Activated CD8-positive, alpha-beta T cell treated with anti-CD3 and anti-CD28 coated beads for 36 hours (primary cell): ENCODE results near the gene ZNF444. TPM values are rescaled to one million over a fixed set of nuclear protein-coding genes. Genes with fewer than 3 reads are reported as not detected.
A peak's percentile ranks its signal among the peaks of the same experiment; 100 is the strongest.

Source experiments
- ATAC-seq: fragments of 200-7000 bp; cut with Tn5 transposase; one replicate; pipeline ENCODE4 v1.10.0; 2021; ENCODE audit warnings: mild to moderate bottlenecking, moderate library complexity
- CTCF ChIA-PET: fragments of 350-600 bp; sonication (Branson Sonifier 250); formaldehyde crosslinking; loops from one replicate; lab custom pipeline; 2021; ENCODE audit warnings: antibody characterized with exemption; lab: Charles Lee
- POLR2A ChIA-PET: fragments of 350-600 bp; sonication (Branson Sonifier 250); formaldehyde crosslinking; loops from one replicate; lab custom pipeline; 2021; ENCODE audit warnings: antibody characterized with exemption; lab: Charles Lee
- DNase-seq: peaks from one replicate; pipeline ENCODE4 v3.0.0-alpha.2; 2020
- H3K27ac Mint-ChIP-seq: one replicate; pipeline ENCODE4 v1.8.0; 2021; ENCODE audit warnings: mild to moderate bottlenecking, mixed read lengths
- H3K27me3 Mint-ChIP-seq: one replicate; pipeline ENCODE4 v1.8.0; 2021; ENCODE audit warnings: mixed read lengths
- H3K36me3 Mint-ChIP-seq: one replicate; pipeline ENCODE4 v1.8.0; 2021; ENCODE audit warnings: low read depth, mixed read lengths
- H3K4me1 Mint-ChIP-seq: one replicate; pipeline ENCODE4 v1.8.0; 2021; ENCODE audit warnings: low read depth, mixed read lengths
- H3K4me3 Mint-ChIP-seq: one replicate; pipeline ENCODE4 v1.8.0; 2021; ENCODE audit warnings: mild to moderate bottlenecking, moderate library complexity, mixed read lengths
- H3K9me3 Mint-ChIP-seq: one replicate; pipeline ENCODE4 v1.8.0; 2021; ENCODE audit warnings: mixed read lengths
- CTCF ChIP-seq: fragments of 200-600 bp; IDR thresholded peaks from one replicate; pipeline ENCODE4 v1.8.0; 2022; ENCODE audit warnings: antibody characterized with exemption, mild to moderate bottlenecking
- intact Hi-C: fragments of 100-400 bp; cut with micrococcal nuclease; formaldehyde crosslinking; loops from one replicate; pipeline ENCODE4 v1.10.0; 2022
- total RNA-seq, 2 experiments: library from RNA; stranded (reverse); gene quantifications; one replicate each; pipeline ENCODE4 v1.2.3, GENCODE V29; 2021

The ZNF444 gene
- total RNA-seq, 2 experiments from 2014 or later, result 25.3 to 35.2 TPM

GRCh38 chr19:56111601-56112312, 29.3 kb upstream of the ZNF444 start:
- DNase-seq, result peak; percentile 80
- ATAC-seq, result peak; percentile 96
- no peak for TF ChIP-seq CTCF
- no peak overlapping the region for H3K4me3 Mint-ChIP-seq
- intact Hi-C loops, result no loop called here
- H3K36me3 Mint-ChIP-seq, result peaks cover 3% of the 10 kb centered on the region
- H3K4me1 Mint-ChIP-seq, result peaks cover 57% of the 10 kb centered on the region
- CTCF ChIA-PET, result interaction anchor here (1.0 kb wide), 1 partner anchor 31 kb away, joined by 6 read pairs; no protein-coding TSS in a partner anchor
- POLR2A ChIA-PET, result interaction anchor here (0.9 kb wide), 1 partner anchor 9 kb away, joined by 3 read pairs; the partner anchor contains the start of gene ZNF787
- peak overlapping the region; percentile 70 for H3K27ac Mint-ChIP-seq
- H3K9me3 Mint-ChIP-seq, result no peaks in the 10 kb centered on the region
- H3K27me3 Mint-ChIP-seq, result no peaks in the 10 kb centered on the region

- no peak for DNase-seq
- intact Hi-C loops, result no loop called here
- no peak for ATAC-seq
- ChIA-PET CTCF (interaction anchor here (1.0 kb wide), 1 partner anchor 31 kb away, joined by 6 read pairs; no protein-coding TSS in a partner anchor), POLR2A (interaction anchor here (0.9 kb wide), 1 partner anchor 8 kb away, joined by 3 read pairs; the partner anchor contains the start of gene ZNF787)
- H3K4me3 Mint-ChIP-seq, result no peak overlapping the region
- no peak for TF ChIP-seq CTCF
- peak overlapping the region; percentile 38 for H3K27ac Mint-ChIP-seq
- no peaks in the 10 kb centered on the region for H3K27me3 Mint-ChIP-seq
- no peaks in the 10 kb centered on the region for H3K9me3 Mint-ChIP-seq
- peaks cover 54% of the 10 kb centered on the region for H3K4me1 Mint-ChIP-seq
- H3K36me3 Mint-ChIP-seq, result peaks cover 3% of the 10 kb centered on the region
These were observed 28.8 kb upstream of the ZNF444 start for GRCh38 chr19:56112313-56112709.

- H3K36me3 Mint-ChIP-seq, result peaks cover 3% of the 10 kb centered on the region
- no peaks in the 10 kb centered on the region for H3K9me3 Mint-ChIP-seq
- CTCF ChIA-PET, result no interaction called here
- no peak overlapping the region for H3K4me3 Mint-ChIP-seq
- TF ChIP-seq CTCF, result no peak
- intact Hi-C loops, result no loop called here
- peaks cover 51% of the 10 kb centered on the region for H3K4me1 Mint-ChIP-seq
- peak overlapping the region; percentile 65 for H3K27ac Mint-ChIP-seq
- H3K27me3 Mint-ChIP-seq, result no peaks in the 10 kb centered on the region
- POLR2A ChIA-PET, result no interaction called here
- no peak for DNase-seq
- no peak for ATAC-seq
These were observed 27.9 kb upstream of the ZNF444 start for GRCh38 chr19:56113074-56113632.

- Mint-ChIP-seq H3K36me3 (peaks cover 5% of the 10 kb centered on the region), H3K4me3 (no peak overlapping the region), H3K9me3 (no peaks in the 10 kb centered on the region), H3K4me1 (peaks cover 52% of the 10 kb centered on the region), H3K27me3 (no peaks in the 10 kb centered on the region), H3K27ac (no peak overlapping the region)
- CTCF ChIA-PET, result no interaction called here
- DNase-seq (no peak), ATAC-seq (no peak)
- POLR2A ChIA-PET, result no interaction called here
- intact Hi-C loops, result no loop called here
- TF ChIP-seq CTCF, result no peak
These were observed 26.9 kb upstream of the ZNF444 start for GRCh38 chr19:56114051-56114777.

GRCh38 chr19:56114778-56115110, 26.3 kb upstream of the ZNF444 start:
- Mint-ChIP-seq H3K4me1 (peaks cover 57% of the 10 kb centered on the region), H3K27ac (no peak overlapping the region), H3K4me3 (no peak overlapping the region), H3K9me3 (no peaks in the 10 kb centered on the region), H3K27me3 (no peaks in the 10 kb centered on the region), H3K36me3 (peaks cover 6% of the 10 kb centered on the region)
- no peak for ATAC-seq
- ChIA-PET CTCF (no interaction called here), POLR2A (no interaction called here)
- DNase-seq, result no peak
- intact Hi-C loops, result no loop called here
- no peak for TF ChIP-seq CTCF
